CD14-positive monocyte (primary cell): ENCODE results near the gene DAO. TPM values are rescaled to one million over a fixed set of nuclear protein-coding genes. Genes with fewer than 3 reads are reported as not detected.
"Not testable (repeated sequence)": the region's sequence is repeated elsewhere in the genome, so short reads cannot be mapped to it uniquely, and the experiment has no call there.

Experiments used
- DNase-seq, 3 donors: peaks; one replicate each; pipeline ENCODE4 v3.0.0-alpha.2; 2011 to 2022
- H2AFZ ChIP-seq: 2 replicates; pipeline ENCODE4 v1.6.0; 2012; ENCODE audit warnings: mild to moderate bottlenecking, low read depth, low read length, inconsistent platforms; ENCODE audit not compliant: insufficient read depth, poor library complexity, severe bottlenecking
- H3K27ac ChIP-seq, 2 donors: 1 replicate in 1 of 2; 2 replicates in 1 of 2; pipeline ENCODE4 v1.5.1; 2012 to 2013; ENCODE audit warnings: low read length in 2 of 2, control low read depth in 1 of 2, inconsistent platforms in 1 of 2, low read depth in 1 of 2, mild to moderate bottlenecking in 1 of 2
- H3K27me3 ChIP-seq, 2 donors: one replicate each; pipeline versions ENCODE4 v1.6.0 to v1.6.1; 2011 to 2013; ENCODE audit warnings: low read length in 2 of 2; ENCODE audit not compliant: control insufficient read depth in 2 of 2, insufficient read depth in 2 of 2
- H3K36me3 ChIP-seq, 2 donors: replicated peaks in 1 of 2; 1 replicate in 1 of 2; 2 replicates in 1 of 2; pipeline versions ENCODE4 v1.5.1 to v1.6.1; 2012 to 2013; ENCODE audit warnings: low read length in 2 of 2, control low read depth in 1 of 2, inconsistent platforms in 1 of 2, mild to moderate bottlenecking in 1 of 2; ENCODE audit not compliant: insufficient read depth in 2 of 2, control insufficient read depth in 1 of 2
- H3K4me1 ChIP-seq, 2 donors: 1 replicate in 1 of 2; 2 replicates in 1 of 2; pipeline versions ENCODE4 v1.5.1 to v1.6.1; 2012 to 2013; ENCODE audit warnings: low read length in 2 of 2, control low read depth in 1 of 2, inconsistent platforms in 1 of 2, mild to moderate bottlenecking in 1 of 2, moderate library complexity in 1 of 2; ENCODE audit not compliant: insufficient read depth in 2 of 2, control insufficient read depth in 1 of 2
- H3K4me2 ChIP-seq: replicated peaks from 2 replicates; pipeline ENCODE3; 2012; ENCODE audit warnings: low read length, moderate library complexity, mild to moderate bottlenecking; ENCODE audit not compliant: poor library complexity, severe bottlenecking; ENCODE audit errors: extremely low read depth
- H3K4me3 ChIP-seq, 3 experiments: fragments of 200-600 bp in 1 of 3; sonication (generic) in 1 of 3; replicated peaks in 1 of 3; 1 replicate in 2 of 3; 2 replicates in 1 of 3; pipeline ENCODE4 v1.5.1; 2011 to 2013; ENCODE audit warnings: low read length in 3 of 3, mild to moderate bottlenecking in 3 of 3, control low read depth in 2 of 3, low read depth in 2 of 3, inconsistent platforms in 1 of 3, moderate library complexity in 1 of 3
- H3K79me2 ChIP-seq: 2 replicates; pipeline ENCODE4 v1.6.0; 2012; ENCODE audit warnings: mild to moderate bottlenecking, control low read depth, inconsistent platforms, low read length, moderate library complexity; ENCODE audit not compliant: insufficient read depth
- H3K9ac ChIP-seq: 2 replicates; pipeline ENCODE4 v1.6.0; 2017; ENCODE audit warnings: low read length, mild to moderate bottlenecking; ENCODE audit not compliant: insufficient read depth, poor library complexity, severe bottlenecking
- H3K9me3 ChIP-seq, 2 donors: replicated peaks in 1 of 2; 1 replicate in 1 of 2; 2 replicates in 1 of 2; pipeline versions ENCODE4 v1.5.1 to v1.6.1; 2012 to 2013; ENCODE audit warnings: low read length in 2 of 2, control low read depth in 1 of 2; ENCODE audit not compliant: control insufficient read depth in 1 of 2, insufficient read depth in 1 of 2
- H4K20me1 ChIP-seq: 2 replicates; pipeline ENCODE4 v1.6.0; 2012; ENCODE audit warnings: mild to moderate bottlenecking, low read length, control low read depth, moderate library complexity; ENCODE audit not compliant: insufficient read depth
- H3K27ac Mint-ChIP-seq, 7 donors: one replicate each; pipeline ENCODE4 v1.8.0; 2020; ENCODE audit warnings: mild to moderate bottlenecking in 7 of 7, mixed read lengths in 7 of 7, moderate library complexity in 6 of 7, inconsistent platforms in 2 of 7
- H3K27me3 Mint-ChIP-seq, 3 donors: one replicate each; pipeline ENCODE4 v1.8.0; 2021 to 2022; ENCODE audit warnings: low read depth in 3 of 3, mild to moderate bottlenecking in 3 of 3, mixed read lengths in 3 of 3, moderate library complexity in 3 of 3, inconsistent platforms in 1 of 3
- H3K36me3 Mint-ChIP-seq, 2 donors: one replicate each; pipeline ENCODE4 v1.8.0; 2020; ENCODE audit warnings: mixed read lengths in 2 of 2, inconsistent platforms in 1 of 2, mild to moderate bottlenecking in 1 of 2
- H3K4me1 Mint-ChIP-seq: one replicate; pipeline ENCODE4 v1.8.0; 2020; ENCODE audit warnings: mild to moderate bottlenecking, mixed read lengths
- H3K4me3 Mint-ChIP-seq, 2 donors: one replicate each; pipeline ENCODE4 v1.8.0; 2020; ENCODE audit warnings: mild to moderate bottlenecking in 2 of 2, mixed read lengths in 2 of 2, moderate library complexity in 1 of 2
- H3K9me3 Mint-ChIP-seq, 7 donors: one replicate each; pipeline ENCODE4 v1.8.0; 2020 to 2022; ENCODE audit warnings: mixed read lengths in 7 of 7, mild to moderate bottlenecking in 6 of 7, moderate library complexity in 6 of 7, inconsistent platforms in 2 of 7
- WGBS: methylation state at CpG from one replicate; pipeline ENCODE4 v1.1.5; 2013; ENCODE audit warnings: missing lambda C conversion rate; ENCODE audit not compliant: insufficient coverage; 5-methylcytosine and 5-hydroxymethylcytosine counted together
- intact Hi-C, 2 donors: fragments of 100-400 bp; cut with micrococcal nuclease; formaldehyde crosslinking; loops; one replicate each; pipeline versions ENCODE4 v1.15.0 to v1.15.1; 2023
- polyA plus RNA-seq, 3 donors: library from polyadenylated mRNA; depleted of rRNA in 1 of 3; unstranded in 2 of 3; stranded (reverse) in 1 of 3; fragments of 300-500 nt in 2 of 3; fragments of >200 nt in 1 of 3; fragmentation: Illumina TruSeq in 2 of 3; gene quantifications; 1 replicate in 2 of 3; 2 replicates in 1 of 3; pipeline ENCODE4 v1.2.3, GENCODE V29; 2012 to 2021
- TF ChIP-seq, protein P1 (sequence below): fragments of 200-600 bp; IDR thresholded peaks from one replicate; pipeline ENCODE4 v1.8.0; 2022; ENCODE audit warnings: antibody characterized with exemption, mild to moderate bottlenecking

DAO gene
- polyA plus RNA-seq, 3 donors: not detected

- Mint-ChIP-seq H3K27ac (peak overlapping the region; percentile 89 to 96 (median 93)), H3K9me3 (peaks cover 0 to 4% (median 0%) of the 10 kb centered on the region in 7 donors), H3K27me3 (peaks cover 0 to 2% (median 0%) of the 10 kb centered on the region in 3 donors), H3K4me3 (peak overlapping the region; percentile 87 to 91), H3K36me3 (peaks cover 20 to 27% of the 10 kb centered on the region in 2 donors), H3K4me1 (peaks cover 81% of the 10 kb centered on the region)
- TF ChIP-seq, protein P1, sequence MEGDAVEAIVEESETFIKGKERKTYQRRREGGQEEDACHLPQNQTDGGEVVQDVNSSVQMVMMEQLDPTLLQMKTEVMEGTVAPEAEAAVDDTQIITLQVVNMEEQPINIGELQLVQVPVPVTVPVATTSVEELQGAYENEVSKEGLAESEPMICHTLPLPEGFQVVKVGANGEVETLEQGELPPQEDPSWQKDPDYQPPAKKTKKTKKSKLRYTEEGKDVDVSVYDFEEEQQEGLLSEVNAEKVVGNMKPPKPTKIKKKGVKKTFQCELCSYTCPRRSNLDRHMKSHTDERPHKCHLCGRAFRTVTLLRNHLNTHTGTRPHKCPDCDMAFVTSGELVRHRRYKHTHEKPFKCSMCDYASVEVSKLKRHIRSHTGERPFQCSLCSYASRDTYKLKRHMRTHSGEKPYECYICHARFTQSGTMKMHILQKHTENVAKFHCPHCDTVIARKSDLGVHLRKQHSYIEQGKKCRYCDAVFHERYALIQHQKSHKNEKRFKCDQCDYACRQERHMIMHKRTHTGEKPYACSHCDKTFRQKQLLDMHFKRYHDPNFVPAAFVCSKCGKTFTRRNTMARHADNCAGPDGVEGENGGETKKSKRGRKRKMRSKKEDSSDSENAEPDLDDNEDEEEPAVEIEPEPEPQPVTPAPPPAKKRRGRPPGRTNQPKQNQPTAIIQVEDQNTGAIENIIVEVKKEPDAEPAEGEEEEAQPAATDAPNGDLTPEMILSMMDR: no peak
- peak overlapping the region; percentile 55 for H2AFZ ChIP-seq
- H3K4me3 ChIP-seq: peak overlapping the region; percentile 40 to 72 (median 47)
- H3K36me3 ChIP-seq: peaks cover 0 to under 1% of the 10 kb centered on the region in 2 donors
- 4% methylated on average over 4 of the region's 18 CpGs for WGBS
- H3K27ac ChIP-seq: peak overlapping the region; percentile 26 to 86
- no peak for DNase-seq
- H3K4me2 ChIP-seq: peak overlapping the region; percentile 76
- H3K9ac ChIP-seq: peak overlapping the region; percentile 80
- intact Hi-C loops: loop anchor here (5.0 to 10.0 kb wide), 6 partner anchors 36 to 989 kb away; partner anchors contain the start of genes ALKBH2 (in 1 of the 2), CORO1C (in 1 of the 2), ISCU (in 1 of the 2) and SART3 (in 1 of the 2)
- no peaks in the 10 kb centered on the region for H3K9me3 ChIP-seq
- H4K20me1 ChIP-seq: peaks cover 10% of the 10 kb centered on the region
- H3K4me1 ChIP-seq: peaks cover 83 to 92% of the 10 kb centered on the region in 2 donors
- no peaks in the 10 kb centered on the region for H3K27me3 ChIP-seq
- peaks cover 34% of the 10 kb centered on the region for H3K79me2 ChIP-seq
Observed at GRCh38 chr12:108858311-108859074, 21.4 kb upstream of the DAO start.

GRCh38 chr12:108859141-108859922 is 20.6 kb upstream of the DAO start:
- H3K27me3 ChIP-seq, H3K9me3 Mint-ChIP-seq, H3K36me3 ChIP-seq, H3K27me3 Mint-ChIP-seq, H4K20me1 ChIP-seq, H3K9me3 ChIP-seq, DNase-seq, H3K27ac ChIP-seq, H2AFZ ChIP-seq, H3K9ac ChIP-seq: not testable (repeated sequence)
- peaks cover 14 to 20% of the 10 kb centered on the region in 2 donors for H3K36me3 Mint-ChIP-seq
- peak overlapping the region; percentile 87 to 91 for H3K4me3 Mint-ChIP-seq
- Histone ChIP-seq H3K4me2 (peak overlapping the region; percentile 76), H3K4me3 (peak overlapping the region in 1 of 3 experiments; percentile 72), H3K4me1 (peaks cover 75 to 86% of the 10 kb centered on the region in 2 donors), H3K79me2 (peaks cover 27% of the 10 kb centered on the region)
- peaks cover 75% of the 10 kb centered on the region for H3K4me1 Mint-ChIP-seq
- 43% methylated on average over 3 of the region's 6 CpGs for WGBS
- H3K27ac Mint-ChIP-seq: peak overlapping the region; percentile 31 to 94 (median 78)
- intact Hi-C loops: loop anchor here (5.0 to 10.0 kb wide), 6 partner anchors 37 to 988 kb away; partner anchors contain the start of genes ALKBH2 (in 1 of the 2), CORO1C (in 1 of the 2), ISCU (in 1 of the 2) and SART3 (in 1 of the 2)
